ENCODE results near the gene NOL4L. TPM values are rescaled to one million over a fixed set of nuclear protein-coding genes. Genes with fewer than 3 reads are reported as not detected.

Gene NOL4L
- total RNA-seq, 1 donor from 2014 or later = 44.1 TPM

- H3K4me3 ChIP-seq (ENCODE audit: low read depth, low read length) = no peak overlapping the region
- no peak for TF ChIP-seq CTCF (conservative IDR thresholded peaks at IDR 0.05; ENCODE audit: low read depth, low read length)
- no peak for DNase-seq (ENCODE audit: low read depth)
These were observed 41.9 kb upstream of the NOL4L start for GRCh38 chr20:32626859-32627636.

- TF ChIP-seq CTCF (conservative IDR thresholded peaks at IDR 0.05; ENCODE audit: low read depth, low read length) = no peak
- DNase-seq (ENCODE audit: low read depth) = no peak
- no peak overlapping the region for H3K4me3 ChIP-seq (ENCODE audit: low read depth, low read length)
These were observed 41.3 kb upstream of the NOL4L start for GRCh38 chr20:32626407-32626806.

- DNase-seq (ENCODE audit: low read depth) = no peak
- no peak for TF ChIP-seq CTCF (conservative IDR thresholded peaks at IDR 0.05; ENCODE audit: low read depth, low read length)
These were observed 40.9 kb upstream of the NOL4L start for GRCh38 chr20:32625996-32626395.

GRCh38 chr20:32624687-32625345 lies 39.7 kb upstream of the NOL4L start:
- no peak overlapping the region for H3K4me3 ChIP-seq (ENCODE audit: low read depth, low read length)
- no peak for DNase-seq (ENCODE audit: low read depth)
- TF ChIP-seq CTCF (conservative IDR thresholded peaks at IDR 0.05; ENCODE audit: low read depth, low read length) = no peak

More at GRCh38 chr20:32625996-32626395, 40.9 kb upstream of the NOL4L start:
- no peak overlapping the region for H3K4me3 ChIP-seq (ENCODE audit: low read depth, low read length)

- DNase-seq (ENCODE audit: low read depth) = no peak
- TF ChIP-seq CTCF (conservative IDR thresholded peaks at IDR 0.05; ENCODE audit: low read depth, low read length) = no peak
- H3K4me3 ChIP-seq (ENCODE audit: low read depth, low read length) = no peak overlapping the region
These were observed 38.6 kb upstream of the NOL4L start for GRCh38 chr20:32623667-32624157.

GRCh38 chr20:32622585-32623468 lies 37.7 kb upstream of the NOL4L start:
- H3K4me3 ChIP-seq (ENCODE audit: low read depth, low read length) = no peak overlapping the region
- no peak for DNase-seq (ENCODE audit: low read depth)
- no peak for TF ChIP-seq CTCF (conservative IDR thresholded peaks at IDR 0.05; ENCODE audit: low read depth, low read length)
